GM21529 (cell line): ENCODE data around the gene GPR179.

Experiments used
- ATAC-seq: cut with Tn5 transposase; IDR thresholded peaks from one replicate; pipeline ENCODE4 v1.9.1; 2021; ENCODE audit not compliant: unreplicated experiment

GPR179 gene, protein sequence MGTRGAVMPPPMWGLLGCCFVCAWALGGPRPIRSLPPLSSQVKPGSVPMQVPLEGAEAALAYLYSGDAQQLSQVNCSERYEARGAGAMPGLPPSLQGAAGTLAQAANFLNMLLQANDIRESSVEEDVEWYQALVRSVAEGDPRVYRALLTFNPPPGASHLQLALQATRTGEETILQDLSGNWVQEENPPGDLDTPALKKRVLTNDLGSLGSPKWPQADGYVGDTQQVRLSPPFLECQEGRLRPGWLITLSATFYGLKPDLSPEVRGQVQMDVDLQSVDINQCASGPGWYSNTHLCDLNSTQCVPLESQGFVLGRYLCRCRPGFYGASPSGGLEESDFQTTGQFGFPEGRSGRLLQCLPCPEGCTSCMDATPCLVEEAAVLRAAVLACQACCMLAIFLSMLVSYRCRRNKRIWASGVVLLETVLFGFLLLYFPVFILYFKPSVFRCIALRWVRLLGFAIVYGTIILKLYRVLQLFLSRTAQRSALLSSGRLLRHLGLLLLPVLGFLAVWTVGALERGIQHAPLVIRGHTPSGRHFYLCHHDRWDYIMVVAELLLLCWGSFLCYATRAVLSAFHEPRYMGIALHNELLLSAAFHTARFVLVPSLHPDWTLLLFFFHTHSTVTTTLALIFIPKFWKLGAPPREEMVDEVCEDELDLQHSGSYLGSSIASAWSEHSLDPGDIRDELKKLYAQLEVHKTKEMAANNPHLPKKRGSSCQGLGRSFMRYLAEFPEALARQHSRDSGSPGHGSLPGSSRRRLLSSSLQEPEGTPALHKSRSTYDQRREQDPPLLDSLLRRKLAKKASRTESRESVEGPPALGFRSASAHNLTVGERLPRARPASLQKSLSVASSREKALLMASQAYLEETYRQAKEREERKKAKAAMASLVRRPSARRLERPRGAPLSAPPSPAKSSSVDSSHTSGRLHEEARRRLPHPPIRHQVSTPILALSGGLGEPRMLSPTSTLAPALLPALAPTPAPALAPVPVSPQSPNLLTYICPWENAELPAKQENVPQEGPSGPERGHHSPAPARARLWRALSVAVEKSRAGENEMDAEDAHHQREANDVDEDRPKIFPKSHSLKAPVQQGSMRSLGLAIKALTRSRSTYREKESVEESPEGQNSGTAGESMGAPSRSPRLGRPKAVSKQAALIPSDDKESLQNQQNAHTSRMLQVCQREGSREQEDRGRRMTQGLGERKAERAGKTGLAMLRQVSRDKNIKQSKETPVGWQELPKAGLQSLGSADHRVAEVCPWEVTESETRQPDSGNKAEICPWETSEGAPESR (N-terminal part only)

DNA sequence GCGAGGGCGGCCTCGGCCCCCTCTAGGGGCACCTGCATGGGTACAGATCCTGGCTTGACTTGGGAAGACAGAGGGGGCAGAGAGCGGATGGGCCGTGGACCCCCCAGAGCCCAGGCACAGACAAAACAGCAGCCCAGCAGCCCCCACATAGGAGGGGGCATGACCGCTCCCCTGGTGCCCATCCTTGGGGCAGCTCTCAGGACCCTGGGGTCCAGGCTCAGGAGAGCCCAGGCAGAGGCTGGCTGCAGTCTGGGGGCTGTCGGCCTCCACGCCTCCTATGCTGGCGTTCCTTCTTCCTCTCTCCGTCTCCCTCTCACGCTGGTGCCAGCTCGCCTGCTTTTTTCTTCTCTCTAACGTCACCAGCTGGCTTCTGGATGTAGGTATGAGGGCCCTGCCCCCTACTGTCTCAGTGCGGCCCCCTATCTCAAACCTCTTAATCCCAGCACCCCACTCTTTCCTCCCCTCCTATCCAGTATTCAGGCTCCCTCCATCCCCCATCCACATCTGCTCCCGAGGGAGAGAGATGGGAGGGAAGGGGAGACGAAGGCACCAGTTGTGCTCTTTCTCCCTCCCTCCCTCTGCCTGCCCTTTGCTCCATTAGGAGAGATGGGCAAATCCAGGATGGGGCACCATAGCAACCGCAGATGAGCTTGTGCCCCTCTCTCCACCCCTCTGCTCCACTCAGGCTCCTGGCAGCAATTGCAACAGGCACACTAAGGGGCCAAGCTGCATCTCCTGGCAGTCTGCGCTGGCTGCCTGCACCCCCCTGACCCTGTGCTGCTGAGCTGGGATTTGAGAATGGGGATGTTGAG is at the start of gene GPR179:
Gene GPR179, minus strand, starts transcription at position 349 of the 812 bp plus-strand sequence. Its CDS starts 167 bp downstream, at position 182.
- ATAC-seq: no peak

DNA sequence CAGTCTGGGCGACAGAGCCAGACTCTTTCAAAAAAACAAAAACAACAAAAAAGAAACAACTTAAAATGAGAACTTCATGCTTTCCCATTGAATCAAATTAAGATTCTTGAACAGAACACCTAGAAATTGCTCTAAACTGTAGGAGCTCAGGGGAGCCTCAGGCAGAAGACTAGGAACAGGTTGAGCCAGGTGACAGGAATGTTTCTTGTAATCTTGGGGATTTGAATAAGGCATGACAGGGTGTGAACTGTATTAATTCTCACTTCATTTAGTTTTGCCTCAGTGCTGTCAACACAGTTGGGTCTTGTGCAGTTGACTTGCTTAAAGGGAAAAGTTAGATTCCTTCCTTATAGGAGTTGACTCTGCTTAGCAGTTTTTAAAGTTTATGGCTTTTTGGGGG is 35.7 kb upstream of the GPR179 start:
- no peak for ATAC-seq

- ATAC-seq: no peak
These were observed 25.5 kb upstream of the GPR179 start for GRCh38 chr17:38369124-38369886.

GRCh38 chr17:38364741-38365140 is 21.0 kb upstream of the GPR179 start:
- no peak for ATAC-seq

DNA sequence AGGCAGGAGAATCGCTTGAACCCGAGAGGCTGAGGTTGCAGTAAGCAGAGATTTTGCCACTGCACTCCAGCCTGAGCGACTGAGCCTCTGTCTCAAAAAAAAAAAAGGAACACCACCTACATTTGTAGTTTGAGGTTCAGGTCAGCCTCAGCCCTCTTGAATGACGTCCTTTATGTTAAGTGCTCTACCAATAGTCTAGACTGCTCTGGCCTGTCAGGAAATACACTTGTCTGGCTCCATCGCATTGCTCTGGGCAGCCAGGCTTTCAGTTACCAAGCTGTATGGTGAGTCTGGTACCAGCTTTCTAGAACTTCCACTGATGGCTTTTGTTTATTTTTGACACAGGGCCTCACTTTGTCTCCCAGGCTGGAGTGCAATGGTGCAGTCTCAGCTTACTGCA is 19.3 kb upstream of the GPR179 start:
- ATAC-seq: no peak

DNA sequence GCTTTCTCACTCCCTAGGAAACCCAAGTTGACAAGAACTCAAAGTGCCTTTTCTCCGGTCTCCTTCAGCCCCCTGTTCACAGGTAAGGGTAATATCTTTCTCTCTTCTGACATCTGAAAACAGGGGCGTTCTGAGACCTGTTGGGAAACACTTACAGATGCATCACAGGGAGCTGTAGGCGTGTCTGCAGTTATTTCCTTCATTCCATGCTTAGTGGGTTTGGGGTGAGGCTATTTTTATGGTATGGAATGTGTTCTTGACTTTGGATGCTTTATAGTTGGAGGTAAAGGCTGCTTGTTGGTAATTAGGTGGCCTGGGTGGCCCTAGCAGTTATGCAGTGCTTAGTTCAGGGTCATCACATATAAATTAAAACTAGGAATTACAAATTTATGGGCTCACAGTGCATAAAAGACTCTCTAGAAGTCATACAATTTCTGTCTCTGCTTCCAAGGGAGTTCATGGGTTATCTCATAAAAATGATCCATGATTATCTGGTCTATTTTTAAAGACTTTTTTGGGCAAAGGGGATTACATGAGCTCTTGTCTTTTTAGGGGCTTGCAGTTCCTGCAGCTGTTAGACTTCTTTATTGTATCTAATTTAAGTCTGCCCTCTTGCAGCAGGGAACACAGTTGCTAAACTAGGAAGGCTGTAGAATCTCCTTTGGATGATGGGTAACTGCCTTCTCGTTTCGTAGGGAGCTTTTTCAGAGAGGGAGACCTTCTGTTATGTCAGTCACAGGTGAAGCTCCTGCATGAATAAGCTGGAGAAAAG is 18.1 kb upstream of the GPR179 start:
- ATAC-seq: no peak

- no peak for ATAC-seq
These were observed 15.1 kb upstream of the GPR179 start for GRCh38 chr17:38358586-38359513.

GRCh38 chr17:38357486-38358123 is 13.8 kb upstream of the GPR179 start:
- no peak for ATAC-seq

DNA sequence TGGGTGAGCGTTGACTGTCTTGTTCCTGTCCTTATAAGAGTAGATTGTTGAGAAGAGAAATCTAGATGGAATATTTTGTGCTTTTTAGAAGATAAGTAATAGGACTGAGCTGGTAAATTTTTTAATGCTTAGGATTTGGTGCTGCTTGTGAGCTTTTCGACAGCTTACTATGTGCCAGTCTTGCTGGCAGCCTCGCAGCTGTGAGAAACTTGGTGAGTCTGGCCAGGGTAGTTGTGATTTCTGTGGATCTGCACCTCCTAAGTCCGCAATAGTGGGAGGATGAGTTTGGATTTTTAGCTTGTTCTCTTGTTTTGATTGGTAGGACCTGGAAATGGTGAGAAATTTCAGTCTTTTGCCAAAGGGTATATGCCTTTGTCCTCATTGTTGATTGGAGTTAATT is 11.5 kb upstream of the GPR179 start:
- ATAC-seq: no peak

- no peak for ATAC-seq
These were observed 10.7 kb upstream of the GPR179 start for GRCh38 chr17:38354466-38354865.

DNA sequence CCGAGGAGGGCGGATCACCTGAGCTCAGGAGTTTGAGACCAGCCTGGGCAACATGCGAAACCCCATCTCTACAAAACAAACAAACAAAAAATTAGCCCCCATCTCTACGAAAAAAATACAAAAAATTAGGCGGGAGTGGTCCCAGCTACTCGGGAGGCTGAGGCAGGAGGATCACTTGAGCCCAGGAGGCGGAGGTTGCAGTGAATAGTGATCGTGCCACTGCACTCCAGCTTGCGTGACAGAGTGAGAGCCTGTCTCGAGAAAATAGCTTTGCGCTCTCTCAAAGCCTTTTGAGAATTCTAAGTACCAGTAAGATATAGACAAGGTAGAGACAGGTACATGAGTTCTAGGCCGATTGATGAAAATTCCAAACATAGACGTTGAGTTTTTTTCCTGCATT is 9.9 kb upstream of the GPR179 start:
- no peak for ATAC-seq

GRCh38 chr17:38353086-38353604 is 9.4 kb upstream of the GPR179 start:
- no peak for ATAC-seq

- no peak for ATAC-seq
These were observed 8.7 kb upstream of the GPR179 start for GRCh38 chr17:38352245-38353085.

GRCh38 chr17:38351412-38352222 is 7.9 kb upstream of the GPR179 start, which contains the start of gene SOCS7:
Gene SOCS7, plus strand, starts transcription at chr17:38351844. Its CDS starts 209 bp downstream, at chr17:38352053.
- peak; percentile 85 for ATAC-seq

DNA sequence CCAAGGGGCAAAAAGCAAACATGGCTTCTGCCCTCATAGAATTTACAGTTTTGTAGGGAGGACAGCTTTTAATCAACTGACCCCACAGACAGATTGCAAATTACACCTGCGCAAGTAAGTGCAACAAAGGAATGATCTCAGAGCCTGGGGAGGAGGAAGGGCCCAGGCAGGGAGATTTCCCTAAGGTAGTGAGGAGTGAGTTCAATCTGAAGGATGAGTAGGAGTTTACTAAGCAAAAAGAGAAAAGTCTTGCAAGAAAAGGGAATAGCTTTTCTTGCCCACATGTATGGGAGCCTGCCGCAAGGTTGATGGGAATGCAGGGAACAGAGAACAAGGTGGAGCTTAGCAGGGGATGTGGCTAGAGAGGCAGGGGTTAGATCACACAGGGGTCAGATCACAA is 6.3 kb upstream of the GPR179 start:
- no peak for ATAC-seq
